Immature natural killer cell (primary cell): Measurements from ENCODE around the gene PNO1. TPM values are rescaled to one million over a fixed set of nuclear protein-coding genes. Genes with fewer than 3 reads are reported as not detected.

Experiments used
- DNase-seq, 3 donors: peaks; one replicate each; pipeline ENCODE4 v3.0.0; 2022; ENCODE audit warnings: mixed read lengths in 1 of 3
- H3K27ac Mint-ChIP-seq, 6 donors: one replicate each; pipeline ENCODE4 v1.8.0; 2020; ENCODE audit warnings: mixed read lengths in 6 of 6, mild to moderate bottlenecking in 5 of 6, inconsistent platforms in 4 of 6, moderate library complexity in 3 of 6
- H3K27me3 Mint-ChIP-seq, 3 donors: one replicate each; pipeline ENCODE4 v1.8.0; 2020 to 2021; ENCODE audit warnings: low read depth in 3 of 3, mild to moderate bottlenecking in 3 of 3, mixed read lengths in 3 of 3, moderate library complexity in 3 of 3, inconsistent platforms in 1 of 3
- H3K36me3 Mint-ChIP-seq, 3 donors: one replicate each; pipeline ENCODE4 v1.8.0; 2020; ENCODE audit warnings: mixed read lengths in 3 of 3, inconsistent platforms in 2 of 3, mild to moderate bottlenecking in 2 of 3
- H3K4me1 Mint-ChIP-seq, 2 donors: one replicate each; pipeline ENCODE4 v1.8.0; 2020; ENCODE audit warnings: inconsistent platforms in 2 of 2, mild to moderate bottlenecking in 2 of 2, mixed read lengths in 2 of 2, moderate library complexity in 1 of 2
- H3K4me3 Mint-ChIP-seq, 5 donors: one replicate each; pipeline ENCODE4 v1.8.0; 2020; ENCODE audit warnings: mild to moderate bottlenecking in 5 of 5, mixed read lengths in 5 of 5, inconsistent platforms in 3 of 5, moderate library complexity in 3 of 5
- H3K9me3 Mint-ChIP-seq, 6 donors: one replicate each; pipeline ENCODE4 v1.8.0; 2020; ENCODE audit warnings: mild to moderate bottlenecking in 6 of 6, mixed read lengths in 6 of 6, inconsistent platforms in 4 of 6, moderate library complexity in 3 of 6
- polyA plus RNA-seq, 3 donors: library from polyadenylated mRNA; unstranded; fragments of 300-500 nt; fragmentation: Illumina TruSeq; gene quantifications; one replicate each; pipeline ENCODE4 v1.2.3, GENCODE V29; 2021

PNO1 gene
- polyA plus RNA-seq, 3 donors from 2014 or later = 14.8 to 15.5 (median 14.8) TPM

GRCh38 chr2:68222287-68222686, 64.6 kb downstream of the PNO1 start:
- H3K36me3 Mint-ChIP-seq = no peaks in the 10 kb centered on the region
- H3K27ac Mint-ChIP-seq = peak overlapping the region; percentile 9 to 83 (median 54)
- H3K27me3 Mint-ChIP-seq = no peaks in the 10 kb centered on the region
- peak overlapping the region in 2 of 5 donors; percentile 21 to 22 for H3K4me3 Mint-ChIP-seq
- no peaks in the 10 kb centered on the region for H3K9me3 Mint-ChIP-seq
- no peak for DNase-seq
- H3K4me1 Mint-ChIP-seq = peaks cover 90 to 100% of the 10 kb centered on the region in 2 donors

GRCh38 chr2:68223419-68223818, 65.7 kb downstream of the PNO1 start:
- H3K27me3 Mint-ChIP-seq = no peaks in the 10 kb centered on the region
- no peaks in the 10 kb centered on the region for H3K9me3 Mint-ChIP-seq
- DNase-seq = no peak
- peak overlapping the region; percentile 2 to 59 (median 36) for H3K27ac Mint-ChIP-seq
- H3K36me3 Mint-ChIP-seq = no peaks in the 10 kb centered on the region
- peaks cover 90 to 100% of the 10 kb centered on the region in 2 donors for H3K4me1 Mint-ChIP-seq
- peak overlapping the region in 2 of 5 donors; percentile 21 to 50 for H3K4me3 Mint-ChIP-seq

- Mint-ChIP-seq H3K4me3 (peak overlapping the region in 4 of 5 donors; percentile 31 to 70 (median 48)), H3K9me3 (no peaks in the 10 kb centered on the region), H3K27ac (peak overlapping the region; percentile 35 to 77 (median 66)), H3K4me1 (peaks cover 87 to 100% of the 10 kb centered on the region in 2 donors), H3K27me3 (peaks cover 0 to 3% (median 0%) of the 10 kb centered on the region in 3 donors), H3K36me3 (no peaks in the 10 kb centered on the region)
- DNase-seq = peak in 2 of 3 donors; percentile 12 to 21
Measured at GRCh38 chr2:68225119-68225632, 67.5 kb downstream of the PNO1 start.

Other genes with a start within 250 kb of the PNO1 start
- 10 to 100 TPM in 2 of 3 donors, 1 to 10 TPM in 1; 5.1 to 48.6 (median 32.2) TPM for gene C1D, start 94.9 kb upstream of the PNO1 start, polyA plus RNA-seq
- gene PPP3R1, start 94.6 kb downstream of the PNO1 start, polyA plus RNA-seq = 1 to 10 TPM; 7.1 to 7.4 (median 7.1) TPM
- not detected for gene CNRIP1, start 162.1 kb downstream of the PNO1 start, polyA plus RNA-seq
- 100 to 1,000 TPM; 494 to 692 (median 535) TPM for gene PLEK, start 207.4 kb downstream of the PNO1 start, polyA plus RNA-seq